ENCODE results near the gene KIF23.

- TF ChIP-seq CTCF (IDR thresholded peaks at IDR 0.05) (no peak), POLR2A (IDR thresholded peaks at IDR 0.05) (no peak)
Observed at GRCh38 chr15:69410248-69410874, 3.8 kb upstream of the KIF23 start.

All from lower leg skin (tissue), 3 donors.